ENCODE data around the gene PIN4.
"Not testable (repeated sequence)": the region's sequence is repeated elsewhere in the genome, so short reads cannot be mapped to it uniquely, and the experiment has no call there.

PIN4 gene

DNA sequence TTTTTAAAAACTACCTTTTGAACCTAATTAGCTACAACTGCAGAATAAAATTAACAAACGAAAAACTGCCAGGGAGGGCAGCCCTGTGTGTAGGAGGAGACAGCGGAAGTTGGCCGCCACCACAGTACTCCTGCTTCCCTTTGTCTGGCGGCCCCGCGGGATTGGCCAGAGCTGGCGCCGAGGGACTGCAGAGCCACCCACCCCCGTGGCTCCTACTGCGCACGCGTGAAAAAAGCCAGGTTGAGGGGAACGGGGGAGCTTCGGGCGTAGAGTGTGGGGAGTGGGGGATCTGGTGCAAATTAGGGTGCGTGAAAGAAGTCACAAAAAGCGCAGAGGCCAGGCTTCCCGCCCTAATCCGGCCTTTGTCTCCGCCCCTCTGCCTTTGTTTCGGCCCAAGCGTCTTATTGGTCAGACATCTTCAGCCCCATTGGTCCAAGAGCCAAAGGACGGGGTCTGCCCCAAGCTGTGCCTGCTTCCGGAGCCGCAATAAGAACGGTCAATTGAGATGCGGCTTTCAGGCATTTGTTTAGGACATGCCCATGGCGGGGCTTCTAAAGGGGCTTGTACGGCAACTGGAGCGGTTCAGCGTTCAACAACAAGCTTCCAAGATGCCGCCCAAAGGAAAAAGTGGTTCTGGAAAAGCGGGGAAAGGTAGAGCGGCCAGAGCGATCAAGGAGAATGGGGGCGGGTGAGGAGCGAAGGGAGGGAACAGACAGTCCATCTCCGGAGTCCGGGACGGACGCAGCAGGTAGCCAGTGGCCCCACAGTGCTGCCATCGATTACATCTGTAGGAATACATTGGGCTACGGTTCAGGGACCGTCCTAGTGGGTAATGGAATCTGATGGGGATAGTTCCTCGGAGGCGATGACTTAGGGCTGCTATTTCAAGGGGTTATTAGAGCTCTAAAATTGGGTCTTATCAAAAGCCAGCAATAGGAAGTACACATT lies at the start of gene PIN4:
Gene PIN4 (plus strand): TSS at position 580 of the 948 bp plus-strand sequence. CDS start 29 bp downstream, at position 609.
- DNase-seq = peak; percentile 83

DNA sequence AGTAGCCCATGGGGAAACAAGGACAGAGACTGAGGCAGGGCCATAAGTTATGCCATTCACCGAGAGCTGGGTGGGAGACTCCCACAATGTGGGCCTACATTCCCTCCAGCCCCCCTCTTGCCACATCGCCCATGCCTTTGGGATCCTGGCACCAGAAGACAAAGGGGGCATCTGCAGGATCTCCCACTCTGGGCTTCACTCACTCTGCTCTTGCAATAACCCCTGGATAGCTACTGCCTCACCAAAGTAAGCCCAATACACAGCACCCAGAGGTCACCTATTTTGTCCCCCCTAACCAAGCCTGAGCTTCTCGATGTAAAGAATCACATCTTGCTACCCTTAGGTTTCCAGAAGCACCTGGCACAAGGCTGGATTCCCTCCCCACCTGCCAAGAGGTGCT lies 49.1 kb upstream of the PIN4 start:
- DNase-seq = no peak

GRCh38 chrX:72133851-72134546 lies 47.6 kb upstream of the PIN4 start:
- DNase-seq = no peak

GRCh38 chrX:72137846-72138495 lies 43.6 kb upstream of the PIN4 start:
- DNase-seq = no peak

DNA sequence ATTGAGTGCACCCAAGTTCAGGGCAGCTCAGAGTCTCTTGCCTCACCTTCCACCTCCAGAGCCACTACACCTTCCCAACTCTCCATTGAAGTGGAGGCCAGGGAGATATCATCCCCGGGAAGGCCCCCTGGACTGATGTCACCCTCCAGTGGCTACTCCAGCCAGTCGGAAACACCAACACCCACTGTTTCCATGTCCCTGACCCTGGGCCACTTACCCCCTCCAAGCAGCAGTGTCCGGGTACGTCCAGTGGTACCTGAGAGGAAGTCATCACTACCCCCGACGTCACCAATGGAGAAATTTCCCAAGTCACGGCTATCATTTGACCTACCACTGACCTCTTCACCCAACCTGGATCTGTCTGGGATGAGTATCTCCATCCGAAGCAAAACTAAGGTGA lies 42.0 kb upstream of the PIN4 start:
- DNase-seq = no peak

DNA sequence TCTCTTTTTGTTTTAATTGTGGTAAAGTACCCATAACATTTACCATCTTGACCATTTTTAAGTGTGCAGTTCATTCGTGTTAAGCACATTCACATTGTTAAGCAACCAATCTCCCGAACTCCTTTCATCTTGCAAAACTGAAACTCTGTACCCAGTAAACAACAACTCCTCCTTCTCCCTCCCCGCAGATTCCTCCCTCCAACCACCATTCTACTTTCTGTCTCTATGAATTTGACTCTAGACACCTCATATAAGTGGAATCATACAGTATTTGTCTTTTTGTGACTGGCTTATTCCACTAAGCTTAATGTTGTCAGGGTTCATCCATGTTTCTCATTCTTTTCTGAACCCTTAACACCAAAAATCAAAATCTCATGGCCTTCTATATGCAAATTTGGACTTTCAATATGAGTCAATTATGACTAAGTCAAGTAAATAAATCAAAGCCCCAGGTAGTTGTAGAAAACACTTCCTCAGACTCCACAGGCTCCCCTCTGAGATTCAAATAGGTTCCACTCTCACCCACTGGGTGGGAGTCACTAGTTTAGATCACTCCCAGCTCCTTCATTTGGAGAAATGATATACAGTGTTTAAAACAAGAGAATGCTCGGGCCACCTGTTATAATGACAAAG lies 40.1 kb upstream of the PIN4 start:
- no peak for DNase-seq

DNA sequence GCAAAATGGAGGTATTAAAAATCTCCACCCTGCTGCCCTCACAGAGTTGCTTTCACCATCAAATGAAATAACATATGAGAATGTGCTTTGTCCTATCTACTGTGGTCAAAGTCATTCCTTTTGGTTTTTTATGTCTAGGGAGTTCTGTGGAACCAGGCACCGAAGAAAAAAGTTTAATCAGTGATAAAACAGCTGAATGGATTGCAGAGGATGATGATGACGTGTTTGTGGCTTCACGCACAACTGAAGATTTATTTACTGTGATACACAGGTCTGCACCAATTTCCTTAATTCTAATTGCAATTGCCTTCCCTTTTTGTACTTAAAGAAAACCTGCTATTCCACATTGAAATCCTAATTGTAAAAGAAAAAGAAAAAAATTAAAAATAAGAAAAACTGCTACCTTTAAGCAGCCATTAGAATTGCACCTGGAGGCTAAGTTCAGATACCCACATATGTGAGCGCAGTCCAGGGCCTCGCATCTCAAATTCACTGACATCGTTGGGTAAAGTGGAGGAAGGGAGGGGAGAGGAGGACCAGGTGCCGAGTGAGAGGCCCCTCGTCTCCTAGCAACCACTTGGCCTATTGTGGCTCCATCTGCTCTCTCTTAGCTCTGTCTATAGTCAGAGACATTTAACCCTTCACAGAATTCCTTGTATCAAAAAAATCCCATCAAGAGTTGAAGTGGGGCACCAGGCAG lies 39.3 kb upstream of the PIN4 start:
- DNase-seq = peak; percentile 79

DNA sequence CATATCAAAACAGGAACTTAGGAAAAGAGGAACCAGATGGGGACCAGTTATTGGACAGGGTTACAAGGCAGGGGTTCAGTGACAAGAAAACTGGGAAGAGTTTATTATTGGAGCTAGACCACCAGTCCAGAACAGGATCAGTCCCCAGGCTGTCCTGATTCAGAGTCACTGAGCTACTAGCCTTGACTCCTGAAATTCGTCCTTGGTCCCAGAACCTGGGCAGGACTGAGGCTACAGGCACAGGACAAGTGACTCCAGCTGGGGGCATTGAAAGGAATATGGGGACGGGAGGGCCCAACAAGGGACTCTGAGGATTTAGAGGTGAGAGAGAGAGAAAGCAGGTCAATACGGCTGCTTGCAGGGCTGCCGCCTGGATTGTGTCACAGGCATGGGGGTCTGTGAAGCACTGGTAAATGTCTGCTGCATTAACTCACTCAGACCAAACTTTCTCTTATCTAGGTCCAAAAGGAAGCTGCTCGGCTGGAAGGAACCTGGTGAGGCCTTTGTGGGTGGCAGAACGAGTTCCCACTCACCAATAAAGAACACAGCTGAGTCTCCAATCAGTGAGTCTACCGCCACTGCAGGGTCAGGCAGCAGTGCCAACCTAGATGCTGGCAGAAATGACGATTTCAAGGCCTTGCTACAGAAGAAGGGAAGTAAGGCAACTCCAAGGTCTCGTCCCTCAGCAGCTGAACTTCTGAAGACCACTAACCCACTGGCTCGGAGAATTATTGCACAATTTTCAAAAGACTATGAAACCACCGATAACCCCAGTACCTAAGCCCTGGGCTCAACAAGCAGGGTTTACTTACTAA lies 38.6 kb upstream of the PIN4 start:
- no peak for DNase-seq

DNA sequence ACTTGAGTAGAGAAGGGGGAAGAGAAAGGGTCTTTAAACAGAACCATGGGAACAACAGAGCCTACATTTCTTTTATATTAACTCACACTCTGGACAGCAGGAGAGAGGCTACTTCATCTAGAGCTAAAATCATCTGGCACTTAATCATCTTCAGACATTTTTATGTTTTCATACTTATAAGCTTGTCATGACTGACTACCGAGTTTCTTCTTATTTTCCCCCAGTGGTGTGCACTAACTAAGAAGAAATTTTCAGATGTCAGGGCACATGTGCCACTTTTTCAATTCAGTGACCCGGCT lies 38.0 kb upstream of the PIN4 start:
- no peak for DNase-seq

GRCh38 chrX:72145181-72145580 lies 36.4 kb upstream of the PIN4 start:
- no peak for DNase-seq

DNA sequence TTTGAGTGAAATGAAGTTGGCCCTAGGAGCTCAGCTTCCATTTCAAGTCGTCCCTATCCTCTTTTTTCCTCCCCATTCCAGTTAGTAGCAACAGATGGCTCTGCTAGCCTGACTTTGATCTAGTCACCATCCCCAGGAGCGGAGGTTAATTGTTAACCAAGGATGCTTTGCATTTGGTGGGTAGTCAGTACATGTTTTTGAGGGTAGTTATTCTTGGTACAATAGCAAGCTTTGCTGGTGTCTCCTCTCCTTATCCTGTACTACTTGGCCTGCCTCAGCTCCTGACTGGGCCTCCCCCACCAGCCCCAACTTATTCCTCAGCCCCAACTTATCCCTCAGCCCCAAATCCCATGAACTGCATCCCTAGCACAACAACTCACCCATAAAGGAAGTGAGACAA lies 35.0 kb upstream of the PIN4 start:
- DNase-seq = no peak

DNA sequence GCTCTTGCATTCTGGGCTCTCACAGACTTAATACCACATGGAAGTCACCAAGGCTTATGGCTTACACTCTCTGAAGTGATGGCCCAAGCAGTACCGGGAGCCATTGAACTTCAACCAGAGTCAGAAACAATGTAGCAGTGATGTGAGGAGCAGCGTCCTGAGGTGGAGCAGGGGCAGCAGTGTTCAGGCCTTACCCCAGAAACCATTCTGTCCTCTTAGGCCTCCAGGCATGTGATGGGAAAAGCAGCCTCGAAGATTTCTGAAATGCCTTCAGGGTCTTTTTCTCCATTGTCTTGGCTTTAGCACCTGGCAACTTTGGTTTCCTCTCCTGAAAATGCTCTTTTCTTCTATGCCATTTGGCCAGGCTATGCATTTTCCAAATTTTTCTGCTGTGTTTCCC lies 22.8 kb upstream of the PIN4 start:
- DNase-seq = no peak

GRCh38 chrX:72159769-72160168 lies 21.8 kb upstream of the PIN4 start:
- DNase-seq = no peak

GRCh38 chrX:72165551-72165950 lies 16.0 kb upstream of the PIN4 start:
- no peak for DNase-seq

DNA sequence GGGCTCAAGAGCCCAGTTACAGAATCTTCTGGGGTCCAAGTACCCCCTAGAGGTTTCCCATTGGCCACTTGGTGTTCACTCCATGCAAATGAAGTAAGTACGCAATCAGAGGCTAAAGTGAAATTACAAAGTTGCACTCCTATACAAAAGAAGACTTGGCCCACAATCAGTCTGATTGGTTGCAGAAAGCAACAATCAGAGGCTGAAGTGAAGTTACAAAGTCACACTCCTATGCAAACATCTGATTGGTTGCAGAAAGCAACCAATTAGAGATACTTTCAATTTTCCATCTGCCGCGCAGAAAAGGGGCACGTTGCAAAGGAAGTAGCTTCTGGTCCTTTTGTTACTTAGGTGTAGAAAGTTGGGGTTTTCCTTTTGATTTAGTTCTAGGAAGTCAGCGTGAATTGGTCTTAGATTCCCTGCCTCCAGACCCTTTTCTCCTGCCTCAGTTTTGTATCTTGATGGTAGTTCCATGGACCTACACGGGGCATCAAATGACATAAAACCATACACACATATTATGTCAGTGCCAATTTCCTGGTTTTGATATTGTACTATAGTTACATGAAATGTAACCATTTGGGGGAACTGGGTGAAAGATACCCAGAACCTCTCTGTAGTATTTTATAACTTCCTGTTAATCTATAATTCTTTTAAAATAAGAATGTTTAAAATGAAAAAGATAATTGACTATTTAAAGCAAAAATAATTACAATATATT lies 12.4 kb upstream of the PIN4 start:
- DNase-seq = no peak

GRCh38 chrX:72176289-72176688 lies 5.3 kb upstream of the PIN4 start:
- not testable (repeated sequence) for DNase-seq

DNA sequence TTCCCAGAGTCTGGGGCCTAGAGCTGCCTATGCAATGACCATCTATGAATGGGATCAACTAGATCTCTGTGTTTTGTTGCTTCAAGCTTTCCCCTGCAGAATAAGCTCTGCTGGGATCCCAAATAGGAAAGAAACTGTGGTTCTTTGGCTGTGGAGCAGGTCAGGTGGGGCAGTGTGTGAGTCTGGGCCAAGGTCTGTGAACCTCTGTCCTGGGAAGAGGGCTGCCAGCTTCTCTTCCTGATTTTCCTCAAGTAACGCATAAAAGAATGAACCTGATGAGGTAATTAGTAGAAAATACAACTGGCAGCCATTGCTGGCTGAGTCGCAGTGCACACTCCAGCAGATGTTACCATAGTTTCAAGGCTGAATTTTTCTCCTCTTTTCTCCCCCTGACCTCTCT lies 4.6 kb upstream of the PIN4 start:
- no peak for DNase-seq

GRCh38 chrX:72180539-72180938 lies 1.0 kb upstream of the PIN4 start:
- no peak for DNase-seq

DNA sequence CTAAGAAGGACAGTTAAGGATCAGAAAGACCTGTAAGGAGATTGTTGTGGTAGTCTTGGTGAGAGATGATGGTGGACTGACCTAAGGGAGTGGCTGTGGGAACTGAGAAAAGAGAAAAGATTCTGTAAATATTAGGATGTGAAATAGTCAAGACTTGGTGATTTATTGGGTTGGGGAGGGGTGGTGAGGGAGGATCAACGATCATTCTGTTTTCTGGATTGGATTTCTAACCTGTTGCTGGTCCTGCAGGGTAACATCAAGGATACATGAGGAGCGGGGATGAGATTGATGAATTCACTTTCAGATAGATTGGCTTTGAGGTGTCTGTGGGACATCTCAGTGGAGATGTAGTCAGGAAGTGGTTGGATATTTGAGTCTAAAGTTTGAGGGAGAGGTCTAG lies 1.4 kb downstream of the PIN4 start:
- no peak for DNase-seq

GRCh38 chrX:72201836-72202536 lies 20.4 kb downstream of the PIN4 start:
- DNase-seq = no peak
